Psoas muscle (tissue), 8 donors: Measurements from ENCODE around the gene SRP14. TPM values are rescaled to one million over a fixed set of nuclear protein-coding genes. Genes with fewer than 3 reads are reported as not detected.
A peak's percentile ranks its signal among the peaks of the same experiment; 100 is the strongest.

Experiments used
- ATAC-seq, 4 donors: fragments of 200-7000 bp; cut with Tn5 transposase; one replicate each; pipeline ENCODE4 v1.9.1; 2020; ENCODE audit warnings: moderate library complexity in 3 of 4, mild to moderate bottlenecking in 2 of 4
- DNase-seq, 2 donors: peaks; one replicate each; pipeline ENCODE4 v3.0.0-alpha.2; 2020
- H3K27ac ChIP-seq: fragments of 200-600 bp; one replicate; pipeline ENCODE4 v1.8.0; 2022
- H3K27me3 ChIP-seq, 3 donors: fragments of 200-600 bp in 1 of 3; one replicate each; pipeline versions ENCODE4 v1.6.1 to v1.8.0; 2013 to 2022; ENCODE audit warnings: low read length in 2 of 3, mild to moderate bottlenecking in 2 of 3, moderate library complexity in 1 of 3; ENCODE audit not compliant: insufficient read depth in 3 of 3
- H3K36me3 ChIP-seq, 2 donors: fragments of 200-600 bp in 1 of 2; one replicate each; pipeline versions ENCODE4 v1.6.1 to v1.8.0; 2013 to 2022; ENCODE audit warnings: low read depth in 1 of 2, mild to moderate bottlenecking in 1 of 2, moderate library complexity in 1 of 2; ENCODE audit not compliant: insufficient read depth in 1 of 2
- H3K4me1 ChIP-seq: fragments of 200-600 bp; one replicate; pipeline ENCODE4 v1.8.0; 2022
- H3K4me3 ChIP-seq: fragments of 200-600 bp; one replicate; pipeline ENCODE4 v1.8.0; 2022; ENCODE audit warnings: mild to moderate bottlenecking
- H3K9me3 ChIP-seq: fragments of 200-600 bp; one replicate; pipeline ENCODE4 v1.8.0; 2022
- WGBS, 3 donors: extraction: QIAGEN DNeasy Blood & Tissue Kit; methylation state at CpG; one replicate each; pipeline versions ENCODE4 v1.1.6 to v1.1.7; 2013; 5-methylcytosine and 5-hydroxymethylcytosine counted together
- intact Hi-C, 2 donors: fragments of 100-400 bp; cut with DNase I; formaldehyde crosslinking; loops; one replicate each; pipeline versions ENCODE4 v1.11.0 to v1.14.2; 2022
- polyA plus RNA-seq, 3 donors: library from polyadenylated mRNA; stranded (reverse); fragments of 200-250 nt; gene quantifications; one replicate each; pipeline ENCODE4 v1.2.3, GENCODE V29; 2013
- total RNA-seq, 4 donors: library from RNA; stranded (reverse); fragmentation: NEBNext Ultra II Directional in 2 of 4; extraction: Animal tissue kit (Norgen Biotek cat#: 25700) in 2 of 4; gene quantifications; one replicate each; pipeline versions ENCODE4 v1.2.1 to v1.2.4, GENCODE V29; 2021 to 2023
- TF ChIP-seq, protein P1 (sequence below): fragments of 200-600 bp; IDR thresholded peaks from one replicate; pipeline ENCODE4 v1.8.0; 2022; ENCODE audit warnings: antibody characterized with exemption
- donor health status: healthy with polysubstance abuse.
- donor health status: DM: no; HTN: no; CAD: no; lungs with moderate emphysema.
- donor health status: Bipolar disorder and iron deficiency.
- donor health status: healthy.
- donor health status: DM: yes; HTN: yes; CAD: no.
- donor health status: DM: no; HTN: no; CAD: no.
- donor health status: DM: no; HTN: no; CAD: no.
- donor health status: DM: yes; HTN: yes; CAD: no.

SRP14 gene
- total and polyA plus RNA-seq, 7 donors, result 134 to 288 (median 170) TPM

DNA sequence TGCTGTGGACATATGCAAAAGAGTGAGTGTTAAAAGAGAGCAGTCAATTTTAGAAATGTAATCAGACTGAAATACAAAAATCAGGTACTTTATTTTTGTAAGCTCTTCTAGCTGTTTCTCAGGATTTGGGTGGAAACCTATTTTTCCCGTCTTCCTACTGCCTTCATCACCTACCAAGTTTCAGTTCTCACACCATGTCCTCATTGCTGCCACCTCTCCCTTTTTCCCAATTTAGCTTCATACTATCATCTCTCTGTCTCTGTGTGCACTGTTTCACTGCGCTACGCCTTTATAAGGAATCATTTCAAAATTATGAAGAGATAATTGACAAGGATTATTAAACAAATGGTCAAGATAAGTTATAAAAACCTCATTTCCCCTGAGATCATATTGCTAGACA lies 7.7 kb downstream of the SRP14 start:
- TF ChIP-seq, protein P1, sequence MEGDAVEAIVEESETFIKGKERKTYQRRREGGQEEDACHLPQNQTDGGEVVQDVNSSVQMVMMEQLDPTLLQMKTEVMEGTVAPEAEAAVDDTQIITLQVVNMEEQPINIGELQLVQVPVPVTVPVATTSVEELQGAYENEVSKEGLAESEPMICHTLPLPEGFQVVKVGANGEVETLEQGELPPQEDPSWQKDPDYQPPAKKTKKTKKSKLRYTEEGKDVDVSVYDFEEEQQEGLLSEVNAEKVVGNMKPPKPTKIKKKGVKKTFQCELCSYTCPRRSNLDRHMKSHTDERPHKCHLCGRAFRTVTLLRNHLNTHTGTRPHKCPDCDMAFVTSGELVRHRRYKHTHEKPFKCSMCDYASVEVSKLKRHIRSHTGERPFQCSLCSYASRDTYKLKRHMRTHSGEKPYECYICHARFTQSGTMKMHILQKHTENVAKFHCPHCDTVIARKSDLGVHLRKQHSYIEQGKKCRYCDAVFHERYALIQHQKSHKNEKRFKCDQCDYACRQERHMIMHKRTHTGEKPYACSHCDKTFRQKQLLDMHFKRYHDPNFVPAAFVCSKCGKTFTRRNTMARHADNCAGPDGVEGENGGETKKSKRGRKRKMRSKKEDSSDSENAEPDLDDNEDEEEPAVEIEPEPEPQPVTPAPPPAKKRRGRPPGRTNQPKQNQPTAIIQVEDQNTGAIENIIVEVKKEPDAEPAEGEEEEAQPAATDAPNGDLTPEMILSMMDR, result no peak
- H3K36me3 ChIP-seq, result peaks cover 6 to 100% of the 10 kb centered on the region in 2 donors
- H3K9me3 ChIP-seq, result no peaks in the 10 kb centered on the region
- ATAC-seq (no peak), DNase-seq (no peak)
- 90 to 93% (median 92%) methylated on average over 3 of the region's 3 CpGs for WGBS, 3 donors
- intact Hi-C loops, result loop anchor here in 1 of 2 donors (10.0 kb wide), 1 partner anchor 246 kb away; the partner anchor contains the start of gene FSIP1
- H3K27ac ChIP-seq, result no peak overlapping the region
- no peaks in the 10 kb centered on the region for H3K27me3 ChIP-seq
- peaks cover 6% of the 10 kb centered on the region for H3K4me1 ChIP-seq
- H3K4me3 ChIP-seq, result no peak overlapping the region

DNA sequence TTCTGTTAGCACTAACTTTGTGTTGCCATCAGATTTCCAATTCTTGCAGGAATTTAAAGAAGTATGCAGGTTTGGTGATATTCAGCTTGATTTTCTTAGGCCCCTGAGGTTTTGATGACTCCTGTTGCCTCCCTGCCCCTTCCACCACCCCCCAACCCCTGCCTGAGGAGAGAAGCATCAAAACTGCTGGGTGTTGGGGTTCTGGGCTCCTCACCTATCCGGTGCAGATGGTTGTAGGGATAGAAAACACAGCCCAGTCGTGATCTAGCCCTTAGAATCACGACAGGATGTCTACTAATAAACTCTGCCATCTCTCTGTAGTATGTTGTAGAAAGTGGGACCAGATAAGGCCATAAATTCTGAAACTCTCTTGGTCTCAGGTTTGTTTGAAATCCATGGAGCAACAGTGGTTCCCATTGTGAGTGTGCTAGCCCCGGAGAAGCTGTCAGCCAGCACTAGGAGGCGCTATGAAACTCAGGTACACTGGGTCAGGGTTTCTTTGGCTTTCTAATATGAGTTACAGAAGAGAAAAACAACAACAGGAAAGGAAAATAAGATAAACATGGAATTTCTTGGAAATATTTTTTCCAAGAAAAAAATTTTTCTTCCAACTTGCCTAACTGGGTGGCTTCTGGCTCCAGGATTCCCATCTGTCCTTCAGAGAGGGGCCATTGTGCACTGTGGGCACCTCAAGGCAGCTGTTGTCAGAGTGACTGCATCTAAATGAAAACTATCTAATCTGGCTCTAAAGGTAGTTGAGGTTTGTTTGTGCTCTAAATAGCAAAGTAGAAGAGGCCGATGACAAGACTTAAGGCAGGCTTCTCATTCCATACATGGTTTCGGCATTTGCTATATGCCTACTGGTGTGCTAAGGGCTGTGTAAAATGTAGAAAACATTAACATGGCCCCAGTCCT lies 8.7 kb downstream of the SRP14 start:
- peaks cover 11 to 99% of the 10 kb centered on the region in 2 donors for H3K36me3 ChIP-seq
- intact Hi-C loops, result loop anchor here in 1 of 2 donors (10.0 kb wide), 1 partner anchor 245 kb away; the partner anchor contains the start of gene FSIP1
- no peaks in the 10 kb centered on the region for H3K27me3 ChIP-seq
- DNase-seq, result no peak
- H3K9me3 ChIP-seq, result no peaks in the 10 kb centered on the region
- H3K4me3 ChIP-seq, result no peak overlapping the region
- H3K4me1 ChIP-seq, result peaks cover 6% of the 10 kb centered on the region
- TF ChIP-seq, protein P1, result peak; percentile 23
- WGBS, 3 donors, result 63 to 74% (median 69%) methylated on average over 7 of the region's 7 CpGs
- H3K27ac ChIP-seq, result peak overlapping the region; percentile 42
- ATAC-seq, result peak in 1 of 4 donors; percentile 30

DNA sequence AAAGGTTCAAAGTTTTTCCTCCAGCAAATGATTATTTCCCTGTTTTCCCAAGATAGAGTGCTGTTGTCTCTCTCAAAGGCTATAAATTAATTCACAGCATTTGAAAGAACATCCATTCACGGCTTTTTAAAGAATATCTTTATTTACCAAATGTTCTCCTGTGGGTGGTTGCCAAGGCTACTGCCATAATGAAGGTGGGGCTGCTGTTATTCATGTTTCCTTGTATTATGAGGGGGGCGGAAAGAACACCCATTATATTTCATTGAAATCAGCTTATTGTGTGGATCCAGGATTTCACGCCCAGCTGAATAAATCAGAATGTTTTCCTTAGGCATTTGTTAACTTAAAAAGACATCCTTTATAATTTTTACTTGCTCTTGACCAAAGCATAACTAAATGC lies 10.1 kb downstream of the SRP14 start:
- Histone ChIP-seq H3K27ac (no peak overlapping the region), H3K9me3 (no peaks in the 10 kb centered on the region), H3K4me1 (peaks cover 6% of the 10 kb centered on the region), H3K4me3 (no peak overlapping the region), H3K36me3 (peaks cover 12 to 98% of the 10 kb centered on the region in 2 donors), H3K27me3 (no peaks in the 10 kb centered on the region)
- no peak for DNase-seq
- ATAC-seq, result no peak
- TF ChIP-seq, protein P1, result no peak
- 50 to 73% (median 60%) methylated on average over 3 of the region's 3 CpGs for WGBS, 3 donors
- intact Hi-C loops, result no loop called here

DNA sequence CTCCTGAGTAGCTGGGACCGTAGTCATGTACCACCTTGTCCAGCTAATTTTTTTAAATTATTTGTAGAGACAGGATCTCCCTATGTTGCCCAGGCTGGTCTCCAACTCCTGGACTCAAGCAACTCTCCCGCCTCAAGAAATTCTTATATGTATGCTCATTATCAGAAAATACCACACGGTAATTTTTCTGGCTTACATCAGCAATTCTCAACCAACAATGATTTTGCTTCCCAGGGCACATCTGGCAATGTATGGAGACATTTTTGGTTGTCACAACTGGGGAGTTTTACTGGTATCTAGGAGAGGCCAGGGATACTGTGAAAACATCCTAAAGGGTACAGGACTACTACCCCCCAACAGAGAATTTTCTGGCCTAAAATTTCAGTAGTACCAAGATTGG lies 10.8 kb downstream of the SRP14 start:
- Histone ChIP-seq H3K27me3 (no peaks in the 10 kb centered on the region), H3K9me3 (no peaks in the 10 kb centered on the region), H3K4me3 (no peak overlapping the region), H3K4me1 (peaks cover 6% of the 10 kb centered on the region), H3K36me3 (peaks cover 12 to 98% of the 10 kb centered on the region in 2 donors), H3K27ac (no peak overlapping the region)
- intact Hi-C loops, result no loop called here
- WGBS, 3 donors, result 80 to 84% (median 80%) methylated on average over 3 of the region's 3 CpGs
- TF ChIP-seq, protein P1, result no peak
- no peak for ATAC-seq
- no peak for DNase-seq
